IPS DF 4.7 (cell line): ENCODE data around the gene POLR1A.

Experiments used
- DNase-seq: peaks from one replicate; pipeline ENCODE4 v3.0.0-alpha.2; 2013; ENCODE audit warnings: low spot score; ENCODE audit errors: extremely low read depth

Gene POLR1A

DNA sequence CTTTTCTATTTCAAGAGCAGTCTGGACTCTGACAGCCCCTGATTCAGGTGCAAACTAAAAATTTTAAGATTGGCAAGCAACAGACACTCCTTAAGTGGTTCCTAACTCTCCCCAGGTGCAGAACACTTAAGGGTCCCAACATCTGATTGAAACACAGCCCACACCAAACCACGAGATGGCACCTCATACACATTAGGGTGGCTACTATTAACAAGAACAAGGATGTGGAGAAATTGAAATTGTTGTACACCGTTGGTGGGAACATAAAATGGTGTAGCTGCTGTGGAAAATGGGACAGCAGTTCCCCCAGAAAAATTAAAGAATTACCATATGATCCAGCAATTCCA lies 82.3 kb downstream of the POLR1A start:
- no peak for DNase-seq

DNA sequence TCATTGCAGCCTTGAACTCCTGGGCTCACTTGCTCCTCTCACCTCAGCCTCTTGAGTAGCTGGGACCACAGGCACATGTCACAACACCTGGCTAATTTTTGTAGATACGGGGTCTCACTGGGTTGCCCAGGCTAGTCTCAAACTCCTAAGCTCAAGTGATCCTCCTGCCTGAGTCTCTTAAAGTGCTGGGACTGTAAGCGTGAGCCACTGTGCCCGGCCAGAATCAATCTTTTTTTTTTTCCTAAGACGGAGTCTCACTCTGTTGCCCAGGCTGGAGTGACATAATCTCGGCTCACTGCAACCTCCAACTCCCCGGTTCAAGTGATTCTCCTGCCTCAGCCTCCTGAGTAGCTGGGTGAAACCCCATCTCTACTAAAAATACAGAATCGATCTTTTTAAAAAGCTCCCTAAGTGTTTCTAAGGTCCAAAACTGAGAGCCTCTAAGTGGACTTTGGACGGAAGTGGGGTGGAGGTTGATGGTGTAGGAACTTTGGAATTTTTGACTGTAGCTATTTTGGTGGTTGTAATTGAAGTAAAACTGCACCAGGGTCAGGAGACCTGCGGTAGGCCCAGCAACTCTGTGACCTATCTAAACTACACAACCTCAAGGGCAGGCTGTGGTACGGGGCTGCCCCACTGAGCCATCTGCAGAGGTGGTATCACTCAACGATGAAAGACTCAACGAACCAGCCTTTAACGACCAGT lies 82.9 kb downstream of the POLR1A start:
- no peak for DNase-seq

DNA sequence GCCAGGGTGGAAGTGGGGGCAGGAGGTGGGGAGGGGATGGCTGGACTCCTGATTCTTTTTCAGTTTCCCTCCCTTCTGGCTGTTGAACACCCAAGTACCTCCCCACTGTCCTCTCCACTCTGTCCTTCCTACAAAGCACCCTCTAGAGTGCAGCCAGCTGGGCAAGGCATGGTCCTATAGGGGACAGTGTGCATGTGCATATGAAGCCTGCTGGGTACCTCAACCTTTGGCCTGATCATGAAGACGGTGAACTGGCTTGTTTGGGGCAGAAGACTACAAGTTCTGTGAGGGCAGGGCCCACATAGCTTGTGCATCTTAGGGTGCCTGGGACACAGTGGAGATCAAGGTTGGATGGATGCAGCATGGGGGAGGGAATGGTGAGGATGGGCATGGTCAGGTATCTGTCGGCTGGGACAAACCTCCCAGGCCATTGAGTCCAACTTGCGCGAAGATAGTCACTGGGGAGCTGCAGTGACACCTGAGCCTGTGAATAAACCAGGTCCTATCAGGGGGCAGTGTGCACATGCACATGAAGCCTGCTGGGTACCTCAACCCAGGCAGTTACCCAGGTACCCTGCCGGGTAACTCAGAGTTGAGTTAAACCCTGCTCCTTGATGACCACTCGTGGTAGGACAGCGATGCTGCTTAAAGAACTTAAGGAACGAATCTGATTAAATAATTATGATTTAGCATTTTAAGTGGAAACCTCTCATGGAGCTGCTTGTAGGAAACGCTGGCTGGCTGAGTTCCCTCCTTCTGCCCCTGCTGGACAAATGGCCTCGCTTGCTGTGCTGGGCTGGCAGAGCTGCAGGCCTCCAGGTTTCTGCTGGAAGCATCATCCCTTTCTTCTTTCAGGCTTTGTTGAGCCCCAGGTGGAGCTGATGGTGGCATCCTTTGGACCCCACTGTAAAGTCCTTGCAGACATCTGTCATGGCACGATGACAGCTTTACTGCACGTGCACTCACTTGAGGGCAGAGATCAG lies 84.0 kb downstream of the POLR1A start:
- DNase-seq, result no peak

DNA sequence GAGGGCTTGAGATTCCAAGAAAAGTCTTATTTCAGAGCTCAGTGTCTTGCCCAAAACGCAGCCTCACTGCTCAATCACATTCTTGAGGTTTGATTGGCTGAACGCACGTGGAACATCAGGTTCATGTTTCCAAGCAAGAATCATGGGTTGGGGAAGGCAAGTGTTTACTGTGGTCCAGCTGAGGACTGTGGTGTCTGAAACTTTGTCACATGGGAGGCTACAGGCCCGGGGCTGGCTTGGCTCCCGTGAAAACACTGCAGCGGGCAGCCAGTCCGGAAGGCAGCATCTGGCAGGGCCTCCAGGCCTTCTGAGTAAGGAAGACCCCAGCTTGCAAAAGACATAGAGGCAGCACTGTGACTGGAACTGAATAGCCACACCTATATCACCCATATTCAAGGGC lies 84.7 kb downstream of the POLR1A start:
- DNase-seq, result no peak

DNA sequence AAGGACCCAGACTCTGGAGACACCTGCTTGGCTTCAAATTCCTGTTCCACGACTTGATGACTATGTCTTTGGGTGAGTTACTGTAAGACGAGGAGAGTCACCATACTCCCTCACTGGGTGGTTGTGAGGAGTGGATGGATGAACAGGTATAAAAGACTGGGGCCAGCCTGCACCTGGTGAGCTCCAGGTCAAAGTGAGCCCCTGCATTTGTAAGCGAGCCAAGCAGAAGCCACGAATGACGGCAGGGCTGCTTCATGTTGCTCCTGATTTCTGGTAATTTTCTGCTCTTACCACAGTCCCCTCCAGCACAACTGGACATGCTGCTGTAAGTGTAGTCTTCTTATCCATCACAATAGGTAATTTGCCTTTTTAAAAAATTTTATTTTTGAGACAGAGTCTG lies 86.6 kb downstream of the POLR1A start:
- DNase-seq, result no peak

DNA sequence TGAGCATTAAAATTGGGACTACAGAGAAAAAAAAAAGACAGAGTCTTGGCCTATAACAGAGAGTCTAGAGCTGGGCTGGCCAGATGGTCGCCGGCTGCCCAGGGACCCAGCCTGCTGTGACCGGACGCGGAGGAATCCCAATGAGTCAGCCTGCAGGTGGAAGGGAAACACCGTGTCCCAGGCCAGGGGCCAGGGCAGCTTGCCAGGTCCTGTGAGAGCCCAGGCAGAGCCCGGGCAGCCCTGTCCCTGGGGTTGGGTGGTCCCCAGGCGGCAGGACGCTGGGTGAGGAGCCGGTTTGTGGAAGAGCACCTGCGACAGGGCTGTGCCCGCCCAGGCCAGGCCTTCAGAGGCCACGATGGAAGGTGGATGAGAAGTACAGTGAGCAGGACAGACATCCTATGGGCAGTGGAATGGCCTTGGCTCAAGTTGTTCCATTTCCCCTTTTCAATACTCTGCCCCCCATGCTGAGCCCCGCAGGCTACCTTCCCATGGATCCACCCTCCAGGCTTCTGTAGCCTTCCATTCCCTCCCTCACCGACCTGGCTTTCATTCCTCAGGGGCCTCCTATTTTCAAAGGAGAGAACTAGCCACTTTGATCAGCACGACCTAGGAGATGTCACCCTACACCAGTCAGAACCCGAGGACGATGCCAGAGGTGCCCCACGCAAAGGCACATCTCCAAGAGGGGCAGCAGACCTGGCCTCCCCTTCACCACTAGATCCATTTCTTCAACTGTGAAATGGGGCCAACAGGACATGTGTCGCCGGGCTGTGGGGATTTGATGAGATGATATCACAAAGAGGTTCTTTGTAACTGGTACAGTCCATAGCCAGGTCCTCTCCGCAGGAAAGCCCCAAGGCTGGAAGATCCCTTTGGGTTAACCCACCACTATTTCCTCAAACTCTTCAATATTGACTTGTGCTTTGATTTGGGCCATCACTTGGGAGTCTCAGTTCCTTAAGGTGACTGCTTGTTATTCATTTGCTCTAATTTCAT lies 87.5 kb downstream of the POLR1A start:
- no peak for DNase-seq

DNA sequence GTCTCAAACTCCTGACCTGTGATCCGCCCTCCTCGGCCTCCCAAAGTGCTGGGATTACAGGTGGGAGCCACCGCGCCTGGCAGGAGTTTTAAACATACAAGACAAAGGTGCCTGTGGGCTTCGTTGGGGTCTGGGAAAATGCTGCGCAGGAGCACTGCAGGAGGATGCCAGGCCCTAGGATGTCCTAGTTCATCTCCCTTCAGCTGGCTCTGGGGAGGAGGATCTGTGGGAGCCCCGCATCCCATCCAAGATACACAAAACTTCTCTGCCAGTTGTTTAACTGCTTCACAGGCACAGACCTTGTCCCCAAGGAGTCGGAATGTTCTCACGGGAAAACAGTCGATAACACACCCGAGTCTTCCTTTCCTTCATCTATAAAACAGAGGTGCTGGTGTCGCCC lies 89.1 kb downstream of the POLR1A start:
- DNase-seq, result no peak

DNA sequence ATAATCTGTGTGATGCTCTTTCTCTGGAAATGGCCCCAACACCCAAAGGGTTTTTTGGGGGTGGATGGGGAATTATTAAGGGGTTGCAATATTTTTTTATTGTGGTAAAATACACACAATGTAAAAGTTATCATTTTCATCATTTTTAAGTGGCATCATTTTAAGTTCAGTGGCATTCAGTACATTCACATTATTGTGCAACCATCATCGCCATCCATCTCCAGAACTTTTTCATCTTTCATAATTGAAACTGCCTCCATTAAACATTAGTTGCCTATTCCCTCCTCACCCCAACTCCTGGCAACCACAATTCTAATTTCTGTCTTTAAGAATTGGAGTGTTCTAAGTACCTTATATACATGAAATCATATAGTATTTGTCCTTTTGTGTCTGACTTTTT lies 90.0 kb downstream of the POLR1A start:
- DNase-seq, result no peak

DNA sequence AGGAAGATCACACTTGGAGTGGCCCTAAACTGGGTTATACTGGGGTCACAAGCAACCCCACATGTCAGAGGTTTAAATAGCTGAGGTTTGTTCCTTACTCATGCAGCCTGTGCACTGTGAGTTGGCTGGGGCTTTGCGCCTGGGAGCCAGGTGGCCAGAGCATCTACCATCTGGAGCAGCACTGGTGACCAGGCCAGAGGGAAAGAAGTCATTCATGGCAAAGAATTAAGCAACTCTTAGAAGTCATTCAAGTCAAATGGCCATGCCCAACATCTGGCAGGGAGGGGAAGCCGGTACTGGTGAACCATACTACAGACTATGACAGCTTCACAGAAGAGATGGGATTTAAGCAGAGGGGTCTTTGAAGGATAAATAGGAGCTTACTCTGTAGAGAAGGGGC lies 90.7 kb downstream of the POLR1A start:
- DNase-seq, result no peak

DNA sequence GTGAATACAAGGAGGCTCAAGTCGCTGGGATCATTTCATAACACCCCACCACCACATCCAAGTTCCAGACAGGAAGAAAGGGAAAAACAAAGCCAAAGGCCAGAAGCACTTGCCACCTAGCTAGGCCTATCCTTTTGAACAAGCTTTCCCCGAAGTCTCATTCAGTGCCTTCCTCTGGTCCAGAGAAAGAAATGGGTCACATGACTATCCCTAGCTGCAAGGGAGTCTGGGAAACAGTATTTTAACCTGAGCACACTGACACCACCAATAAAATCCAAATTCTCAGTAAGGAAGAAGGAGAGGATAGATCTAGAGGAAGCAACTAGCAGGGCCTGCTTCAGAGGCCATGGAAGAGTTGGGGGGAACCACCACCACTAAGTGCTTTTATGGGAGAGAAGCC lies 91.2 kb downstream of the POLR1A start:
- DNase-seq, result no peak

DNA sequence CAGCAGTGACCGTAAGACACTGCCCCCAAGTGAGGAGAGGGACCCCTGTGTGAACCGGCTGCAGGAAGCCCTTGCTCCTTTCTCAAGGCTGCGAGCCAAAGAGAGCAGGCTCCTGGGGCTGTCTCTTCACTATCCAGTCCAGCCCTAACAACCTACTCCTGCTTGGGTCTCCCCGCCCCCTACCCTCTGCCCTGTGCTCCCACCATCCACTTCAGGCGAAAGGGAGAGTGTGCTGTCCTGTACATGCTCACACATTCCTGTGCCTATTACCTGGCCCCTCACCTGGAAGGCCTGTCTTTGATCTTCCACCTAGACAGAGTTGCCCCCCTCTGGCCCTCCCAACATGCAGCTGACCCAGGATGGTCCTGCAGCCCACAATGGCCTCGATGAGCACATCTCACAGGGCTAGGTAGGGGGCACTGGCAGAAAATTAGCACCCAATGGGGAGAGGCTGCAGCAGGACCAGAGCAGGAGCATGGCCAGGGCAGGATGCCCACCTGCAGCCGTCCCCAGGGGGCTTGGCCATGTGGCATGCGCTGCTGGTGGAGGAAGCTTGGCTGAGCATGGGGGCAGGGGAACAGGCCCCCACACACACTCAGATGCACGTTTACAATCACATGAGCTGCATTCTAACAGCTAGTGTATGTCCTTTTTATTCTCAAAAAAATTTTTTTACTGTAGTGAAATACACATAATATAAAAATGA lies 93.5 kb downstream of the POLR1A start:
- no peak for DNase-seq

DNA sequence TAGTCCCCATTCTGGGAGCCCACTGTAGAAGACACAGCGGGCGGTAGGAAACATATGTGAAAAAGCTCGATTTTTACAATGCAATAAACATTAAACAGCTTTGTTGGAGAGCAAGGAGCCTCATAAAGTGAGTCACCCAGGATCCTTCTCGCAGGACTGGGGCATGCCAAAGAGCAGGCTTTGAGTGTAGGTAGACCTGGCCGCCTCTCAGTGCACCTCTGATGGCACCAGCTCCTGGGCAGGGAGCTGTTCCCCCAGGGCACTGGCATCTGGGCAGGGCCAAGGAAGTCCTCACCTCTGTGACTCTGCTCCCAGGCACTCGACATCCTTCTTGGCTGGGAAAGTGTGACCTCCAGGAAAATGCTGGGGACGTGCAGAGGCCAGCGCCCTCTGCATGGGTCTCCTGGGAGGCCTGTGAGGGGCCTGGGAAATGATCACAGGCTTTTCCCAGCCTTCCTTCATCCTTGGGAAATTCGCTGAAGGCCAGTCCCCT lies 94.2 kb downstream of the POLR1A start:
- no peak for DNase-seq

DNA sequence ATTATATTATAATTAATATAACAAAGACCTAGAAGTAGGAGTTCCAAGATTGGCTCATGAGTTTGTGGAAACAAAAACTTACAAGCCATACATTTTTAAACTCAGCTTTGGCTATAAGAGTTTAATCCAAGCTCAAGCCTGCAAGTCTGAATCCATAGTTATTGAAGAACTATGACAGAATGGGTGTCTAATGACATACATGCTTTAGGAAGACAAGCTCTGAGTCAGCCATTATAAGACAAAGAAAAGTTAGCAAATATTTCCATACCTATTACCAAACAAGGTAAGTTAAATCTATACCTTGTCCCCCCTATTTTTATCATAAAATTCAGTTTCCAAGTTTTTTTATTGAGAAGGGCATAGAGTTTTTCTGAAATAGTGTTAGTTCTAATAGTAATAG lies 95.6 kb downstream of the POLR1A start:
- no peak for DNase-seq

DNA sequence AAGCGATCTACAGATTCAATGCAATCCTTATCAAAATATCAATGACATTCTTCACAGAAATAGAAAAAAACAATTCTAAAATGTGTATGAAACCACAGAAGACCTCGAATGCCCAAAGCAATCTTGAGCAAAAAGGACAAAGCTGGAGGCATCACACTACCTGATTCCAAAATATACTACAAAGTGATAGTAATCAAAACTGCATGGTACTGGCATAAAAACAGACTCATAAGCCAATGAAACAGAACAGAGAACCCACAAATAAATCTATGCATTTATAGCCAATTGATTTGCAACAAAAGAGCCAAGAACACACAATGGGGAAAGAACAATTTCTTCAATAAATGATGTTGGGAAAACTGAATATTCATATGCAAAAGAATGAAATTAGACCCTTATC lies 99.2 kb downstream of the POLR1A start:
- DNase-seq, result no peak

DNA sequence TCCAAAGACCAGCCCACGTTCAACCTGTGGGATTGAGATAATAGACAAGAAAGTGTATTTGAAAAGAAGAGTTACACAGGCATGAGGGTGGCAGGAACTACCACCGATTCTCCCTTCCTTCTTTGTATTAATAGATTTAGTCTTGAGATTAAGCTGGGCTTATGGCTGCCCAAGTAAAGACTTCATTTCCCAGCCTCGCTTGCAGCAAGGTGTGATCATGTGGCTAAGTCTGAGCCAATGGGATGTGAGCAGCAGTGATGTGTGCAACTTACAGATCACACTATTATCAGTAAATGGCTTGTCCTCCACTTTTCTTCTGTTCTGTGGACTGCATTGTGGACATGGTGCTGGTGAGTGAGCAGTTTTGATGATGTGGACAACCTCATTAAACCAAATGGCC lies 101.7 kb downstream of the POLR1A start:
- DNase-seq, result no peak

DNA sequence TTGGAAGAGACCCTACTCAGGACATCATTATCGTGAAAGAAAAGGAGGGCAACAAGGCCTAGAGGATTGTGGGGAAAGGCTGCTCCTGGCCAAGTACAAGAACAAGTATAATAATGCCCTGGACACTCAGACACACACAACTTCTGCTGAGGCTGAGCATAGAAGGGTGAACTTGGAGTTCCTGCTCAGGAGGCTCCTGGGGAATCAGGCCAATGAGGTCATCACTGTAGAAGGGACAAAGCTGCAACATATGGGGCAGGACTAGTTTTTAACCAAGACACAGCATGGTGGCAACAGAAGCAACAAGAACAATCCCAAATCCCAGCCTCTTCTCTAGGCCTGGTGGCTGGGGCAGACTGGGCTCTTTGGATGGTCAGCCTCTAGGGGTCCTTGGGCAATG lies 102.6 kb downstream of the POLR1A start:
- DNase-seq, result no peak

DNA sequence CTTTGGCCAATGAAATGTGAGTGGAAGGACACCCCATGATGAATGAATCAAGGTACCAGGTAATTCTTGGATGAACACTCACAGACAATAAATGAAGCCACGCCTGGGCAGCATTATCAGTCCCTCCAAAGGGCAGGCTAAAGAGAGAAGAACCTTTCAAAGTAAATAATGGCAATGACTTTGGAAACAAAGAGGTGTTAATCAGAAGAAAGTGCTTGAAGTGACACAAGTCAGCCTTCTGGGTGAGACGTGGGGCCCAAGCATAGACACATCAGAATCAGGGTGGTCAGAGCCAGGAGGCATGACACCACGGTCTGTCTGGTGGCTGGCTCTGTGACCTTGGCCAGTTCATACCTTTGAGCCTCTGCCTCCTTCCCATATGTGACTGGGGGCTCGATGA lies 103.3 kb downstream of the POLR1A start:
- DNase-seq, result no peak

DNA sequence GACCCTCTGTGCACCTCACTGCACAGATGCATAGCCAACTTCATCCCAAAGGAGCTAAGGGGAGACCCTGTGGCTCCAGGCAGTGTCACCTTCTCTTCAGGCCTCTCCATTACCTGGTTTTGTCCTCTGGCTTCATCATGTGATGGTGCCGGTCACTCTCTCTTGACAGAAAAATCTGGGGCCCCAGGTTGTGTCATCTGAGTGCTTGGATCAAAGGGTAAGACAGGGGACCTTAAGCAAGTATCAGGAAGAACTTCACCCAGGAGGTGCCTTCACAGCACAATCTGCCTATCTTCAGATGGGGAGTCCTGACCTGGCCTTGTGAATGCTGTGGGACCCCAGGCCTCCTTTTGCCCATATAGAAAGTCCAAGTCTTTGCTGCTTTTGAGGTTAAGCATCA lies 104.4 kb downstream of the POLR1A start:
- no peak for DNase-seq

DNA sequence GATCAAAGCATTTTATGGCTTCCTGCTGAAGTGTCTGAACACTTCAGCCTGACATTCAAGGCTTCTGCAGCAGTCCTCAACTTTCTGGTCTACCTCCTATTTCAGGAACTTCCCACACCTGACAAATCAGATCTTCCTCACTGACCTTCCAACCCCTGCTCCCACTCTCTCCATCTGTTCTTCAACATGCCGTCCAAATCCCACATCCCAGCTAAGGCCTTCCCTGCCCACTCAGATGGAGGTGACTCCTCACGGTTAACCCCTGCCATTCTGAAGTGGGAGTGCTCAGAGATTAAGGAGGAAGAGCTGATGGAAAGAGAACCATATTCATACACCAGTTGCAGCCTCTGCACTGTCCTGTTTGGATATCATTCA lies 104.8 kb downstream of the POLR1A start:
- no peak for DNase-seq

DNA sequence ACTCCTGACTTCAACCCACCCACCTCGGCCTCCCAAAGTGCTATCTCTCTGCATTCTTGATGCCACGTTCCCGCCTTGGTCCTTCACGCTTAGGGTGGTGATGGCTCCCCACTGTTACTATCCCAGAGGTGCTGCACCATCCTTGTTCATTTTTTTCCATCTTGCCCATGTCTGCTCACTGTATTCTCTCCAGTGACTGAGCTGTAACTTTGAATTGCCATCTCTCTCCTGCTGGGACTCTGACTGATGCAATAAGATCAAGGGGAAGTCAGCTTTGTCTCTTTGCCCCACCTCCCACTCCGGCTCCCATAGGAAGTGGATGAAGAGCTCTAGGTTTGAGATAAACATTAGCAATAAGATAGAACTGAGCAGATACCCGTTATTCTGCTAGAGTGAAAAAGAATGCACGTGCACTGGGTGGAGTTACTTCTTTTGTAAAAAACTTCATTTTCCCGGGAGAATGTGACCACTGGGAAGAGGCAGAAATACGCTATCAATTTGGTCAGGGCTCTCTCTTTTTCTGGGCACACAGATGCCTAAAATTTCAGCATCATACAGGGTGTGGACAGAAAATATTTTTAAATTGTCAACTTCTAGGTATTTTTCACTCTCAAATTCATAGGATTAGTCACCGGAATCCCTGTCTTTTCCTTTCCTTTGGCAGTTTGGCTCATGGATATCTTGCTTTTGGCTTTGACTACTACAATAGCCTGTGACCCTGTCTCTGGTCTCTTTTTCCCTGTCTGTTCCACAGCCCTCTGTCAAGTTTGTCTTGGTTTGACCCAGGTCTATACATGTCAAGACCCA lies 105.4 kb downstream of the POLR1A start:
- no peak for DNase-seq
